GM06990 (cell line): ENCODE measurements around the gene SRSF10.

Experiments
- DNase-seq: peaks from one replicate; pipeline ENCODE4 v3.0.0-alpha.2; 2011; ENCODE audit not compliant: insufficient read length; ENCODE audit errors: extremely low read depth
- H3K27me3 ChIP-seq: replicated peaks from 2 replicates; pipeline ENCODE4 v1.6.0; 2011; ENCODE audit warnings: low read length; ENCODE audit not compliant: control insufficient read depth, insufficient read depth
- H3K36me3 ChIP-seq: 2 replicates; pipeline ENCODE4 v1.5.1; 2011; ENCODE audit warnings: low read length; ENCODE audit not compliant: control insufficient read depth, insufficient read depth
- H3K4me3 ChIP-seq: replicated peaks from 2 replicates; pipeline ENCODE4 v1.5.1; 2011; ENCODE audit warnings: low read depth, mild to moderate bottlenecking, control low read depth, low read length
- TF ChIP-seq, protein P1 (sequence below): IDR thresholded peaks from 2 replicates; pipeline ENCODE4 v1.5.1; 2011; ENCODE audit warnings: low read length, control low read depth, mild to moderate bottlenecking, inconsistent platforms; ENCODE audit not compliant: insufficient read depth, poor library complexity, severe bottlenecking

Gene SRSF10

DNA sequence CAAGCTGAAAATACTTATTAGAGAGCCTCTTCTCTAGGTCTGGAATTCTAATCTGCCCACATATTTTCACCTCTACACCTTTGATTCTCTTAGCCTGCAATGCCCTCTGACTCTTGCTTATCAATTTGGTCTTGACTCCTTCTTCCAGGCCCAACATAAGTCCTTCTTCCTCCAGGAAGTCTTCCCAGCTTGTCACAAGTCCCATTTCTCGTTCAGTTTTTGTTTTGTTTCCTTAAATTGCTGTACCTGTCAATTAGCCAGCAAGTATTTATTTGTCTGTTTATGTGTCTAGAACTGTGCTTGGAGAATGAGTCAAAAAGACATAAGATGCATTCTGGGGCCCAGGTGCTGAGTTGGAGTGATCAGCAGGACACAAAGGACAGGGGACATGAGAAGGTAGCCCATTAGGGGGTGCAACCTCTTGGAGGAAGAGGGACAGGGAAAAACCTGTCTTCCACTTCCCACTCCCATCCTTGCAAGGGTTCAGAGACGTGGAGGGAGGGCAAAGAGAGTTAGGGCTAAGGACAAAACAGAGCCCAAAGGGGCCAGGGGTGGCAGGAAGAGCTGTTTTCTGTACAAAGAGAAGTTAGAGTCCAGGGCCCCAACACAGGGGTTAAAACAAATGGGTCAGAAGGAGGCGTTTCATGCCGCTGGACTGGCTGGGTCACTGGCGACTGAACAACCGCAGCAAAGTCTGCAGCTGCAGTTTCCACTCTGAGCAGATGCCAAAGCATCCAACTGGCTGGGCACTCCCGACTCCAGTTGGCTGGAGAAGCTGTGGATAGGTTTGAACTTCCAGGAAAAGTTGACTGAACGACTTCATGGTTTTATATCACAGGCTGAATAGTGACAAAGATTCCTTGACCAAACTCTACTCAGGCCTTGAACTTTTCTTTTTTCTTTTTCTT lies 56.3 kb downstream of the SRSF10 start:
- no peak overlapping the region for H3K4me3 ChIP-seq
- no peaks in the 10 kb centered on the region for H3K36me3 ChIP-seq
- TF ChIP-seq, protein P1, sequence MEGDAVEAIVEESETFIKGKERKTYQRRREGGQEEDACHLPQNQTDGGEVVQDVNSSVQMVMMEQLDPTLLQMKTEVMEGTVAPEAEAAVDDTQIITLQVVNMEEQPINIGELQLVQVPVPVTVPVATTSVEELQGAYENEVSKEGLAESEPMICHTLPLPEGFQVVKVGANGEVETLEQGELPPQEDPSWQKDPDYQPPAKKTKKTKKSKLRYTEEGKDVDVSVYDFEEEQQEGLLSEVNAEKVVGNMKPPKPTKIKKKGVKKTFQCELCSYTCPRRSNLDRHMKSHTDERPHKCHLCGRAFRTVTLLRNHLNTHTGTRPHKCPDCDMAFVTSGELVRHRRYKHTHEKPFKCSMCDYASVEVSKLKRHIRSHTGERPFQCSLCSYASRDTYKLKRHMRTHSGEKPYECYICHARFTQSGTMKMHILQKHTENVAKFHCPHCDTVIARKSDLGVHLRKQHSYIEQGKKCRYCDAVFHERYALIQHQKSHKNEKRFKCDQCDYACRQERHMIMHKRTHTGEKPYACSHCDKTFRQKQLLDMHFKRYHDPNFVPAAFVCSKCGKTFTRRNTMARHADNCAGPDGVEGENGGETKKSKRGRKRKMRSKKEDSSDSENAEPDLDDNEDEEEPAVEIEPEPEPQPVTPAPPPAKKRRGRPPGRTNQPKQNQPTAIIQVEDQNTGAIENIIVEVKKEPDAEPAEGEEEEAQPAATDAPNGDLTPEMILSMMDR, result no peak
- no peak for DNase-seq
- H3K27me3 ChIP-seq, result no peaks in the 10 kb centered on the region

DNA sequence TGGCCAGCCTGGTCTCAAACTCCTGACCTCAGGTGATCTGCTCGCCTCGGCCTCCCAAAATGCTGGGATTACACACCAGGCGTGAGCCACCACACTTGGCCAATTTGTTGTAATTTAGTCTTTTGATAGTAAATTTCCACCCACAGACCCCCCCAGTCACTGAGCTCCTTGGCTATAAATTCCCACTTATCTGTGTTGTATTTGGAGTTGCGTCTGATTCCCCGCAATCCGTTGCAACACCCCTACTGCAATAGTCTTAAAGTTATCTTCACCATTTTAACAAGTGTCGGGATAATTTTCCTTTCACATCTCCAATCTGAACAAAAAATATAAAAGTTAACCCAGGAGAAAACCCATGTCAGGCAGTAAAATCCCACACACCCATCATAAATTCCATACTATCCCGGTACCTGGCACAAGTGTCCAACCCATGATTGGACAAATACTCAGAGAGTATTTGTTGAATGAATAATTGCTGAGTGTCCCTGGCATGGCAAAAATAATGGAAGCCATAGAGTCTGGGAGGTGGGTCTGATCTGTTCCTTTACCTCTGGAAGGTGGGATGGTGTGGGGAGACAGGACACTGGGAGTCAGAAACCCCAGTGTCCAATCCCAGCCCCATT lies 57.7 kb downstream of the SRSF10 start:
- H3K4me3 ChIP-seq, result no peak overlapping the region
- H3K36me3 ChIP-seq, result no peaks in the 10 kb centered on the region
- TF ChIP-seq, protein P1, result no peak
- no peak for DNase-seq
- H3K27me3 ChIP-seq, result no peaks in the 10 kb centered on the region

DNA sequence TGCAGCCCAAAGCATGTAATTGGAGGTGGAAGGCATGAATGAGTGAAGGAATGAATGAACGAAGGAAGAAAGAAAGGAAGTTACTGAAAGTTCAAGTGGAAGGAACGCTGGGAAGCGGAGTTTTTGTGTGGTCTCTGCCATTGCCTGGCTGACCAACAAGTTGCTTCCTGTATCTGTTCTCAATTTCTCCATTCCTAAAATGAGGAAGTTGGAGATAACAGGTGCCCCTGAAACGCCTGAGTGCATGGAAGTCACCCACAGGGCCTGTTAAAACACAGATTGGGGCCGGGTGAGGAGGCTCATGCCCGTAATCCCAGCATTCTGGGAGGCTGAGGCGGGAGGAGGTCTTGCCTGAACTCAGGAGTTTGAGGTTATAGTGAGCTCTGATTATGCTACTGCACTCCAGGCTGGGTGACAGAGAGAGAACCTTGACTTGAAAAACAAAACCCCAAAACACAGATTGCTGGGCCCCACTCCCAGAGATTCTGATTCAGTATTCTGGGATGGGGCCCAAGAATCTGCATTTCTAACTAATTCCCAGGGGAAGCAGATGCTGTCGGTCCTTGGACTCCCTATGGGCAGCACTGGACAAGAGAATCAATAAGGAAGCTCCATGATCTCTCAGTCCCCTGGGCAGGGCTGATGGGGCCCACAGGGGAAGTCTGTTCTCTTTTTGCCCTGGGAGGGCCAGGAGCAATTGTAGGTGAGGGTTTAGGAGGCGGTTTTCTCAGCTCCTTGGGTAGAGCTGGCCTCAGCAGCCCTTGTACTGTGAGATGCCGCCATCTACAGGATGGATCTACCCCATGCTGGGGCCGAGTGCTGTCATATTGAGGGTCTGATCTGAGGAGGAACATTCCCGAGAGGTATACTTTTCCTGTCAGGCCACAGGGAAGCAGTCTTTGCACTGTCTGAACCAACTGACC lies 63.7 kb downstream of the SRSF10 start:
- TF ChIP-seq, protein P1, result peak; percentile 85
- peak; percentile 65 for DNase-seq
- H3K27me3 ChIP-seq, result no peaks in the 10 kb centered on the region
- no peak overlapping the region for H3K4me3 ChIP-seq
- H3K36me3 ChIP-seq, result no peaks in the 10 kb centered on the region

DNA sequence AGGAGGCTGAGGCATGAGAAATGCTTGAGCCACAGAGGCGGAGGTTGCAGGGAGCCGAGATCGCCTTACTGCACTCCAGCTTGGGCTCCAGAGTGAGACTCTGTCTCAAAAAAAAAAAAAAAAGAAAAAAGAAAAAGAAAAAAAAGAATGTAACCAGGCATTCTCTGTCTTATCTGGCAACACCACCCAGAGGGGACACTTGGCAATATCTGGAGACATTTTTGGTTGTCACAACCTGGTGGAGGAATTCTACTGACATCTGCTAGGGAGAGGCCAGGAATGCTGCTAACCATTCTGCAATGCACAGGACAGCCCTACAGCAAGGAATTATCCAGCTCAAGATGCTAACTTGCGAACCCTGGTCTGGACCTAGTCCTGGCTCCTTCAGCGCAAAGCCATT lies 64.7 kb downstream of the SRSF10 start:
- DNase-seq, result no peak
- TF ChIP-seq, protein P1, result no peak
- no peak overlapping the region for H3K4me3 ChIP-seq
- H3K27me3 ChIP-seq, result no peaks in the 10 kb centered on the region
- H3K36me3 ChIP-seq, result no peaks in the 10 kb centered on the region

DNA sequence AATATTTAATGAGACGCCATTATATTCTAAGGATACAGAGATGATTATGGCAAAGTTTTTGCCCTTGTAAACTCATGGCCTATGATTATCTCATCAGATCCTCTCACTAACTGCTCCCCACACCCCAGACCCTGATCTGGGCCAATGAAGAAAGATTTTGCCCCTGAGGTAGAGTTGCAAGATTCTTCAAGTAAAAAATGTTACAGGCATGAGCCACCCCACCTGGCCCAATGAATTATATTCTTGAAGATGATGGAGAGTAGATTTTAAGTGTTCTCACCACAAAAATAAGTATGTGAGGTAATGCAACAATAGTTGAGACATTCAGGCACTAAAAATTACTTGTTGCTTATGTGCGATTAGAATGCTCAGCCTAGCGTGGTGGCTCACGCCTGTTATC lies 65.2 kb downstream of the SRSF10 start:
- Histone ChIP-seq H3K36me3 (no peaks in the 10 kb centered on the region), H3K4me3 (no peak overlapping the region), H3K27me3 (no peaks in the 10 kb centered on the region)
- TF ChIP-seq, protein P1, result no peak
- DNase-seq, result no peak
